Islet precursor cell (in vitro differentiated cells): Measurements from ENCODE around the gene STXBP6.

Source experiments
- DNase-seq: peaks from one replicate; pipeline ENCODE4 v3.0.0-alpha.2; 2018

The STXBP6 gene

DNA sequence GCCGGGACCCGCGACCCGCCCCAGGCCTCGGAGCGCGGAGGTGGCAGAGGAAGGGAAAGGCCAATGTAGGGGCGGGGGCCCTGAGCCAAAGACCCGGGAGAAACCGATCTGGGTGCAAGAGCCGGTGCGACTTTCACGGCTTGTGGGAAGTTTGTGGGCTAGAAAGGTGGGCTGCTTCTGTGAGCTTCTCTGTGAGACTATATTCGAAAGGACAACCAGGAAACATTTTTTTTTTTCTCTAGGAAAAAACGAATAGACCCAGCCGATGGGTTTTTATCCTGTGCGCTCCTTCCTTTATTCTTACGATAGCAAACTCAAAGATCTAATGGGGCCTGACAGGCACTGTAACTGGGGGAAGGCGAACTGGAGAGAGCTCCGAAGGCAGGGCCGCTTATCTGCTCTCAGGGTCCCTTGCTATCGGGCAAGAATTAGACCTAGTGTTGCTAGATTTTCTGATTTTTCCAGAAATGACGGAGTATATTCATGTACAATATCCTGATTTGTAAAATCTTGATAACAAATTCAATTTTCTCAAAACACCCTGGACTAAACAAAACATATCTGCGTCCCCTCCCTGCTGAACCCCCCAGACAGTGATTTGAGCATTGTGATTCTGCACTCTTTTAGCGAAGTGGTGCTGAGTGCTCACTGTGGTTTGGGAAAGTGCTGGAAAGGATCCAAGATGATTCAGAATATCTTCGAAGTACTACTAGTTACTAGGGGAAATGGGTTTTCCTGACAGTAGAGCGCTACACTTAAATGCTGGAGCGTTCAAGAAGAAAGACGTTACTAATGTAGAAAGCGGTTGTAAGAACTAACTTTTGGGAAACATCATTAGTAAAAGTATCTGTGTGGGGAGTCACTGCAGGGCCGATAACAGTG, 563 bp upstream of the STXBP6 start:
- no peak for DNase-seq

DNA sequence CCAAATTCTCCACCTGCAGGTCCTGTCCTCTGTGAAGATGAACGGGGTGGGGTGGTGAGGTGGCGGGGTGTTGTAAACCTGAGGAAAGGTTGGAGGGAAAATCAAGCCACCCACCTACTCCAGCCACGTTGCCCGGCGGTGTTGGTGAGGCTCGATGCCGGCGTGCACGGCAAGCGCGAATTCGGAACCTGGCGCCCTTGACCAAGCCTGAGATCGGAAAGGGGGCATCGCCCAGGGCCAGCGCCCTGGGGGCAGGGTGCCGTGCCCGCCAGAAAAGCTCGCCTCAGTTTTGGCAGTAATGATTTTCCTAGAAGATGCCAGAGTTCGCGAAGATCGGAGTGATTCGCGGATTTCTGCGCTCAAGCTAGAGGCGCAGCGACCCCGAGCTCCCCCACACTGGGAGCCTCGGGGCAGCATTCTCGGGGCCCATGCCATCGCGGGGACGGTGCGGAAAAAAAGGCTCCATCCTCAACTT, 817 bp downstream of the STXBP6 start:
- DNase-seq, result no peak

- no peak for DNase-seq
Observed at GRCh38 chr14:25048170-25049016, 1.6 kb downstream of the STXBP6 start.

- no peak for DNase-seq
Observed at GRCh38 chr14:25046301-25046943, 3.5 kb downstream of the STXBP6 start.

- no peak for DNase-seq
Observed at GRCh38 chr14:25044106-25044698, 5.7 kb downstream of the STXBP6 start.

- DNase-seq, result no peak
Observed at GRCh38 chr14:25042362-25043299, 7.3 kb downstream of the STXBP6 start.

- DNase-seq, result no peak
Observed at GRCh38 chr14:25041898-25042297, 8.0 kb downstream of the STXBP6 start.

DNA sequence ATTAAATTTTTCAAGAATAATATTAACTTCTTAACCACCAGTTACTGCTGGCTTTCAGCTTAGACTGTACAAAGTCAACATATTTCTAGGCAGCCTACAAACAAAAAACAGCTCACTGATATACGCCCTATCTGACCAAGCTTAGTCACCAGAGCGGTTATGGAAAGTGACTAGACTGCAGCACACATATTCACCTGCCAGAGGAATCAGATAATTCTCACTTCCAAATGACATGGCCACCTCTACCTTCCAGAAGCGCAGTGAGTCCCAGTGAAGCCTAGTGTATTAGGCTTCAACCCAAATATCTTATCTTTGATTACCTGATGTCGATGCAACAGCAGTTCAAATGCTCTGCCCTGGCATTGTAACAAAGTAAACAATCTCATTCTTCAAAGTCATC, 8.5 kb downstream of the STXBP6 start:
- DNase-seq, result no peak

DNA sequence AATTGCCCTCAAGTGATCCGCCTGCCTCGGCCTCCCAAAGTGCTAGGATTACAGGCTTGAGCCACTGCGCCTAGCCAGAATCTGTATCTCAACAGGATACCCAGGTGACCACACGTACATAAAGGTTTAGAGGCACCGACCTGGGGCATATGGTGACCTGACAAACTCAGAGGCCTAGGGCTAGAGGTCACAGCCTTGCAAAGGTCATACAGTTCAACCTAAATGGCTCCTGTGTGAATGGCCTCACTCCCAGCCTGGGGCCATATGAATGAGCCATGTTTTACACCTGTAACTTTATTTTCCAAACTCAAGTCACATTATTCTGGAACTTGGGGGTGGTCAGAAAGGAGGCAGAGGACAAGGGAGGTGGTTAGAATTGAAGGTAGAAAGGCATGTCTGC, 10.0 kb downstream of the STXBP6 start:
- no peak for DNase-seq

DNA sequence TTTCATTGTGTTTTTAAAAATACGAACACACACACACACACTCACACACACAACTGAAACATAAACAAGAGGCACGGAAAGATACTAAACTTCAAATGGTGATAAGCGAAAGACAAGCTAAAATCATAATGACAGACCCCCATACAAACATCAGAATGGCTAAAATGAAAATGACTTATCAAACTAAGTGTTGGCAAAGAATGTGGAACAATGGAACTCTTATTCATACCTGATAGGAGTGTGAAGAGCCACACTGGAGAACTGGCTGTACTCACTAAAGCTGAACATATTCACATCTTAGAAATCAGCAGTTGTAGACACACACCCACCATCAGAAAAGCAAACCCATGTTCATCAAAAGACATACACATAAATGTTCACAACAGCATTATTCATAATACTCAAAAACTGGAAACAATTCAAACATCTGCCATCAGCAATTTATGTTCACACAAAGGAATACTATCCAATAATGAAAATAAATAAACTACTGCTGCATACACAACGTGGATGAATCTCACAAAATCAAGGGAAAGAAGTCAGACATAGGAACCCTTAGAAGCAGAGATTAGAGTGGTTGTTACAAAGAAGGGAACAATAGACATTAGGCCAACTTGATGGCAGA, 11.8 kb downstream of the STXBP6 start:
- DNase-seq, result no peak

GRCh38 chr14:25037032-25037431, 12.9 kb downstream of the STXBP6 start:
- no peak for DNase-seq

- DNase-seq, result no peak
Observed at GRCh38 chr14:25034803-25035681, 14.9 kb downstream of the STXBP6 start.

- no peak for DNase-seq
Observed at GRCh38 chr14:25033358-25033757, 16.6 kb downstream of the STXBP6 start.

DNA sequence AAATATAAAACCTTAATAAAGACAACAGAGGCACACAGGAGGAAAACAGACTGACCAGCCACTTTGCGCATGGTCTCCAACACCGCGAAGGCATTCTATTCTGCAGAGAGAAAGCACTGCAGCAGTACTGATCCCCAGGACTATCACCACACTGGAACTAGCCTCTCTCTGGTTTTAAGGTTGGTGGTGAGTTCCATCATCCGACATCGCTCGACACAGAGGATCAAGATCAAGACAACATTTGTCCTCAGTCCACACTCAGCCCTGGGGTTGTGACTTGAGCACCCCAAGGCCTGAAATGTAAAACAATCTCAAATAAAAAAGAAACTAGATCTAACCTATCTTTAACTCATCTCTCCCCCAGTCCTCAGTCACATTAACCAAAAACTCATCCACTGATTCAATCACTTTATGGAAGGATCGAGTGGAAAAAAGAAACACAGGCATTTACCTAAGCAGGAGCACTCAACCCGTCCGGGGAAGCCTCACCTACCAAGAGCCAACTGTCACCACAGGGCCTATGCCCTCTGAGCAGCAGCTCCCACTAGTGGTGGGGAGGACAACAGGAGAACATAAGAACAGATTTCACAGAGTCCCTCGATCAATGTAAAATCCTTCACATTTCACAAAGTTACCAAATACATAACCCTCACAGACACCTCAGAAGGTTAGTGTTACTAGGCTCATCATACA, 17.7 kb downstream of the STXBP6 start:
- DNase-seq, result no peak

DNA sequence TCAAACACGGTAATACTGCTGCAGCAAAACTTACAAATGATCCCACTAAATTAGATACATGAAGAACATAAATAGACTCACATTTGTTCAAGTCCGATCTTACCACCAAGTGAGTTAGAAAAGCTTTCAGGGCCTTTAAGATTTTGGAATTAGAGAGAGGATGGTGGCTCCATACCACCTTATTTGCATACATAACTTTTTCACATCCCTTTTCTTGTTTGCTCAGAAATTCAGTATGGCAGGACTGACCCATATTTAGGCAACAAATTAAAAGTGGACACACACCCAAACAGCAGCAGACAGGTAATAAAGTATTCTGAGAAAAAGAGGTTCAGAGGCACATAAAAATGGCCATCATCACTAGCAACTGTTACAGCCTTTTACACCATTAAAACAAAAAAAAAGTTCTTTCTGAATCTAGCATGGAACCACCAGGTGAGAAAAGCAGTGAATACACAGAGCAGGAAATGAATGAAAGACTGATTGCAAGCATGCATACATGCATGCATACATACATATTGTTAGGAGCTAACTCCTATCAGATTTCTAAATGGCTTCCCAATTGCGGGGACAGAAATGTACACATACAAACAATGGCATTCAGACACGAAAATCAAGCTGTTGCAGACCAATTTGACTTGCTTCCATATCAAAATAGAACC, 23.3 kb downstream of the STXBP6 start:
- DNase-seq, result no peak

- DNase-seq, result no peak
Observed at GRCh38 chr14:25019892-25020291, 30.1 kb downstream of the STXBP6 start.

DNA sequence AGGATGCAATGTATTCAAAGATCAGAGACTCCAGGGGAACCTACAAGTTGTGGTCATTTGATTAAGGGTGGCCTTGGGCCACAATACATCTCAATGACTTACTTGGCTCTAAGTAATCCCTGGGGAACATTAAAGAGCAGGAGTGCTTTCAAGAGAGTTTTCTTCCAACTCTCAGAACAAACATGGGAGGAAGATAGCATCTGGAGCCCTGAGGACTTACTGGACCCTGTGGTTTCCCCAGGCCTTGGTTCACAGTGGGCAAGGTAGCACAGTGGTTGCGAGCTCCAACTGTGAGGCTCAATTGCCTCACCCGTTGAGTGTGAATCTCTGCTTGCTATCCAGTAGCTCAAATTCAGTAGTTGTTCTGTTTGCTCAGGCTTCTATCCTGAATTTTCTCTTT, 32.4 kb downstream of the STXBP6 start:
- DNase-seq, result no peak

GRCh38 chr14:25015761-25016160, 34.2 kb downstream of the STXBP6 start:
- no peak for DNase-seq

- DNase-seq, result no peak
Observed at GRCh38 chr14:25014440-25014839, 35.5 kb downstream of the STXBP6 start.
